CD4-positive, alpha-beta T cell treated with Interleukin-21 for 1 hour (primary cell): ENCODE results near the gene CEP70.
"Not testable (repeated sequence)": the region's sequence is repeated elsewhere in the genome, so short reads cannot be mapped to it uniquely, and the experiment has no call there.

Source experiments
- DNase-seq: peaks from one replicate; pipeline ENCODE4 v3.0.0-alpha.2; 2020

The CEP70 gene

DNA sequence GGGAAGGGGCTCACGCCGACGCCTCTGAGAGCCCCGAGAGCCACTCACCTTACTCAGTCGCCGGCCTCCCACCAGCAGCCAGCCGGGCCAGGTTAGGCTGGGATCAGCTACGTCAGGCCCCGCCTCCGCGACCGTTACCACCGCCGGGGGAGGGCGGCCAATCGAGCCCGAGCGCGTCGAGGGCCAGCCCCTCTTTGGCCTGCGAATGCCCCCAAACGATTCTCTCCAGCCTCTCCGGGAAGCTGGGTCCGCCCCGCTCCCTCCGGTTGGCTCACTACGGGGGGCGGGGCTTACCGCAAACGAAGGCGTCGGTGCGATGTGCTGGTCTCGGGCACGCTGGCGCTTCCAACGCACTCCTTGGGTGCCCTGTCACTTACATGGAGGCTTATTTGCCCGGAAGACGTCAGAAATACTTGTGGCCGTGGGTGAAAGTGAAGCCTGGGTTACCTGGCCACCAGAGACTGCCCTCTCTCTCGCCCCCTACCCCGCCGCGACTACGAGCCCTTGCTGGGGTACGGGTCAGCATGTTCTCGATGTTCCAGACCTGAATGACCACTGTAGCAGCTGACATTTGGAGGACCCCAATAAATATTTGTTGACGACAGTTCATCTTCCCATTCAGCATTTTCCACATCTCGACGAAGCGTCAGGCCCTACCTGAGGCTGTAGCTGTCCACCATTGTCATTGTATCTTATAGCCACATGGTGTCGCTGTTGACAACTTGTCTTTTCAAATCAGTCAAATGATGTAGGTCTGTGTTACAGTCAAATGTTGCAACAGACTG, at the start of gene CEP70:
TSS of gene CEP70 (minus strand) at position 111 of the 785 bp plus-strand sequence. CDS start 21,333 bp downstream, outside the sequence.
- DNase-seq, result peak; percentile 94

DNA sequence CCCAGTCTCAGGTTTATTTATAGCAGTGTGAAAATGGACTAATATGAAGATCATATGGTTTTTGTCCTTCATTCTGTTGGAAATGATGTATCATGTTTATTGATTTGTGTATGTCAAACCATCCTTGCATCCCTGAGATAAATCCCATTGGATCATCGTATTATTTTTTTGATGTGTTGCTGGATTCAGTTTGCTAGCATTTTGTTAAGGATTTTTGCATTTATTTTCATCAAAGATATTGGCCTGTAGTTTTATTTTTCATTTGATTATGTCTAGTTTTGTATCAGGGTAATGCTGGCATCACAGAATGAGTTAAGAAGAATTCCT, 48.8 kb upstream of the CEP70 start:
- no peak for DNase-seq

GRCh38 chr3:138642226-138642926, 48.3 kb upstream of the CEP70 start:
- DNase-seq, result no peak

DNA sequence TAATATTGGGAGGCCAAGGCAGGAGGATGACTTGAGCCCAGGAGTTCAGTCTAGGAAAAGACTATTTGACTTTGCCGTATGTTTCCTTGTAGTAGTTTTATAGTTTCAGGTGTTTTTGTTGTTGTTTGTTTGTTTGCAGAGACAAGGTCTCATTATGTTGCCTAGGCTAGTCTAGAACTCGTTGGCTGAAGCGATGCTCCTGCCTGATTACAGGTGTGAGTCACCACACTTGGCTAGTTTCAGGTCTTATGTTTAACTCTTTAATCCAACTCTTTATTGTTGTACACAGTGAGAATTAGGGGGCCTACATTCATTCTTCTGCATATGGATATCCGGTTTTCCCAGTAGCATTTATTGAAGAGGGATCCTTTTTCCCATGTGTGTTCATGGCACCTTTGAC, 46.5 kb upstream of the CEP70 start:
- no peak for DNase-seq

- no peak for DNase-seq
Observed at GRCh38 chr3:138638641-138639040, 44.6 kb upstream of the CEP70 start.

- no peak for DNase-seq
Observed at GRCh38 chr3:138629526-138629925, 35.5 kb upstream of the CEP70 start.

DNA sequence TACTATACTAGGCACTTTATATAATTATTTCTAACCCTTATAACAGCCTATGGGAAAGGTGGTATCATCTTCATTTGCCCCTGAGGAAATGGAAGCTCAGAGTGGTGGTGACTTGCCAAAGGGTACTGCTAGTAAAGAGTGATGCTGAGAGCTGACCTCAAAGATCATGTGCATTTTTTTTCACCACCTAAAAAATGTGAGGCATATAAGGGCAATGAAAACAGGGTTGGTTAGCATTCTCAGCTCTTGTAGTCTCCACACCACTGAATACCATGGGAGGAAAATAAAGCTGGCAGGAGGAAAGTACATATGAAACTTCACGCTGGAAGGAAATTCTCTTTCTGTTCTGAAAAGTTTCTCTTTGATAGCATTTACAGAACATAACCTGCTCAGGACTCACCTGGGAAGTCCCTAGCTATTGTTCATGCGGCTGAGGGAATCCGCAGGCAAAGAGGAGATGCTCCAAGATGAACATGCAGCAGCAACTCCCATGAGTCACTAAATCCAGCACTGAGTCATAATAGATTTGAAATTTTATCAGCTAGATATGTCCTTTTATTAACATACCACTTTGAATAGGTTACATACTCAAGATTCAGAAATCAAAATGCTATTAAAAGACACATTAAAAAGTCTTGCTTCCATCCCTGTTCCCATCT, 31.8 kb upstream of the CEP70 start:
- DNase-seq, result no peak

DNA sequence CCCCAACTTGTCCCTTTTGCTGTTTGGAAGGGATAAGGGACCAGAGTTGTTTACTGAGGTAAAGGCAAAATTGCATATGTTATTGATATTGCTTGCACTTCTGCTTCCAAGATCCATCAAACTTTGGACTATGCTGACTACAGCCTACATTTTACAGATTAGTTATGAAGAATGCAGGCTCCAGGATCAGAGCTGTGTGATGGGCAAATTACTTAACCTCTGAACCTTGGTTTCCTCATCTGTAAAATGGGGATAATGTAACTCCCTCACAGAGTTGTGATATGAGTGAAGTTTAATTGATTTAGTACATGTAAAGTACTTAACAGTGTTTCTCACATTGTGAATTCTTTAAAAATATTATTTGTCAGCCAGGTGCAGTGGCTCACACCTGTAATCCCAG, 30.5 kb upstream of the CEP70 start:
- no peak for DNase-seq

GRCh38 chr3:138620431-138620830, 26.4 kb upstream of the CEP70 start:
- DNase-seq, result no peak

DNA sequence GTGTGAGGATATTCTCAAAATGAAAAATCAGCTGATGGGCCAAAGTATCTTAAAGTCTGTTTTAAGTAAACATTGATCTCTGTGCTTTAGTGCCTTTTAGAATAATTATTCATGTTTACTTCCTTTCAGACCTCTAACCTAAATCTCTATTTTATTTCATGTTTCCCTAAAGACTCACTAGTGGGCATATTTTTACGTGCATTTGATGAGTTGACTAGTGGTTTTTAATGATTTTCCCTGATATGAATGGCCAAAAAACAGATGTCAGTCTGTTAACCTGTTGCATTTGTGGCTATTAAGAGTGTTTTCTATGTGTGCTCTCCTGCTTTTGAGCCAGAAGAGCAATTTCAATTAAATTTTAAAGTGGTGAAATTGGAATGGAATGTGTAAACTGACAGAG, 21.4 kb upstream of the CEP70 start:
- DNase-seq, result no peak

GRCh38 chr3:138609898-138610266, 15.8 kb upstream of the CEP70 start:
- no peak for DNase-seq

GRCh38 chr3:138608322-138609135, 14.5 kb upstream of the CEP70 start, which contains the start of gene FAIM:
Gene FAIM, plus strand, starts transcription at chr3:138608771. Its CDS starts 10,956 bp downstream, at chr3:138619727.
- DNase-seq, result peak; percentile 74

GRCh38 chr3:138604106-138604595, 10.1 kb upstream of the CEP70 start:
- not testable (repeated sequence) for DNase-seq

DNA sequence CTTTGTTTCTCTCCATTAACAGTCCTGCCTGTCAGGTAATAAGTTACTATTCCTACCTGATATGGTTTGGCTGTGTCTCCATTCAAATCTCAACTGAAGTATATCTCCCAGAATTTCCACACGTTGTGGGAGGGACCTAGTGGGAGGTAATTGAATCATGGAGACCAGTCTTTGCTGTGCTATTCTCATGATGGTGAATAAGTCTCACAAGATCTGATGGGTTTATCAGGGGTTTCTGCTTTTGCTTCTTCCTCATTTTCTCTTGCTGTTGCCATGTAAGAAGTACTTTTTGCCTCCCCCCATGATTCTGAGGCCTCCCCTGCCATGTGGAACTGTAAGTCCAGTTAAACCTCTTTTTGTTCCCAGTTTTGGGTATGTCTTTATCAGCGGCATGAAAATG, 7.6 kb upstream of the CEP70 start:
- not testable (repeated sequence) for DNase-seq

- DNase-seq, result no peak
Observed at GRCh38 chr3:138600100-138600745, 6.2 kb upstream of the CEP70 start.

- DNase-seq, result no peak
Observed at GRCh38 chr3:138598534-138598933, 4.5 kb upstream of the CEP70 start.

- DNase-seq, result not testable (repeated sequence)
Observed at GRCh38 chr3:138597186-138597976, 3.3 kb upstream of the CEP70 start.

DNA sequence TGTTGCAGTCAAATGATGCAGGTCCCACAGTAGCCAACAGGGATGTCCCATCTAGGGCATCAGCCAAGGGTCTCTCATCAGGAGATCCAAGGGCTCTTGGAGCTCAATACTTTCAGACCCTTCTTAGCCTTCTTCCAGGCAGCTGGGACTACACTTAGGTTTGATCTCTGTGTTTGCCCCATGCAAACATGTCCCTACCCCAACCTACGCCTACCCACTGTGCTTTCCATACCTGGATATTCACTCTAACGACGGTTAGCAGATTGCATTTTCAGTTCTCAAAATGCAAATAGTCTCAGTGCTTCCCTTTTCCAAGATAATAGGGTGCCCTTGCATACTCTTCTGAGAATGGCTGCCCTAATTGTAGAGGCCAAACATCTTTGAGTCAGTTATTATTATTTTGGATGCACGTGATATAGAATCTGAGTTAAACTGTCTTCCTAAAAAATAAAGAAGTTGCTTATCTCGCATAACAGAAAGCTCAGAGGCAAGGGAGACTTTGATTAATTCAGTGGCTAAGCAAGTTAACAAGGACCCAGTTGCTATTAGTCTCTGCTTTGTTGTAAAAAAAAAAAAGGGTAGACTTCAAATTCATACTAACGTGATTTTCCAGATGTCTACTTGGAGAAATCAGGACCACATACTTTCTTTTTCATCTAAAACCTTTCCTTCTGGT, 1.0 kb upstream of the CEP70 start:
- no peak for DNase-seq

- peak; percentile 15 for DNase-seq
Observed at GRCh38 chr3:138593488-138594149, 441 bp downstream of the CEP70 start.

DNA sequence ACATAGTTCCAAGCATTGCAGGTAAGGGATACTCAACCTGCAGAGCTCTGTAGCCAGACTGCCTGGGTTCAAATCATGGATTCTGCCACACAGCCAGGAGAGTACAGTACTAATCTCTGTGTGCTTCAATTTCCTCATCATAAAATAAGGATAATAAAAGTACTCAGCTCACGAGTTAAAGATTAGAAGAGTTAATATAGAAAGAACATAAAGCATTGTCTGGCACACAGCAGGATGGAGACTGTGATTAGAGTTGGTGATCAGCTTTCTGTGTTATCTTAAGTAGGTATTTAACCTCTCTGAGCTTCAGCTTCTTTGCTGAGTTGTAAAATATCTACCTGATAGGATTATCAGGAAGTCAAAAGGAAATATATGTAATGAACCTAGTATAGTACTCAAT, 2.7 kb downstream of the CEP70 start:
- no peak for DNase-seq
